HepG2 (cell line): ENCODE data around the gene VWA2. TPM values are rescaled to one million over a fixed set of nuclear protein-coding genes. Genes with fewer than 3 reads are reported as not detected.

Source experiments
- ATAC-seq: fragments of 200-7000 bp; cut with Tn5 transposase; 3 replicates; pipeline ENCODE4 v1.9.1; 2020; ENCODE audit warnings: mild to moderate bottlenecking, moderate library complexity
- BruUV-seq: library from RNA; stranded (reverse); fragments of 400-500 nt; replicated peaks from 2 replicates; lab custom pipeline; 2021; lab: Mats Ljungman, UMichigan
- CTCF ChIA-PET: fragments of 300-600 bp; formaldehyde crosslinking; extraction: SDS; loops from one replicate; lab custom pipeline; 2021; ENCODE audit warnings: low total read pairs, inconsistent platforms, low intra/inter-chr PET ratio; lab: Yijun Ruan, JAX
- POLR2A ChIA-PET: fragments of 350-600 bp; sonication (Branson Sonifier 250); formaldehyde crosslinking; loops from one replicate; lab custom pipeline; 2020; ENCODE audit warnings: antibody characterized with exemption, inconsistent platforms; lab: Yijun Ruan, JAX
- DNase-seq: peaks from one replicate; pipeline ENCODE4 v3.0.0-alpha.2; 2015; ENCODE audit warnings: low spot score
- FAIRE-seq: peaks from 3 replicates; lab custom pipeline; 2011; peaks lifted over from hg19 to GRCh38; lab: Jason Lieb, UNC
- H2AFZ ChIP-seq: one replicate; pipeline ENCODE4 v1.6.1; 2011; ENCODE audit warnings: low read length, inconsistent platforms
- H3K27ac ChIP-seq: fragments of 300-600 bp; 3 replicates; pipeline ENCODE4 v1.8.0; 2011; ENCODE audit warnings: mixed run types, mild to moderate bottlenecking, mixed read lengths, low read length, inconsistent platforms; ENCODE audit not compliant: insufficient read depth; ENCODE audit errors: extremely low read length
- H3K27me3 ChIP-seq, 2 experiments: fragments of 200-600 bp in 1 of 2; 2 replicates in 1 of 2; 3 replicates in 1 of 2; pipeline versions ENCODE4 v1.6.0 to v1.8.0; 2011; ENCODE audit warnings: low read length in 2 of 2, mild to moderate bottlenecking in 2 of 2, moderate library complexity in 2 of 2, inconsistent platforms in 1 of 2; ENCODE audit not compliant: insufficient read depth in 2 of 2, control insufficient read depth in 1 of 2
- H3K36me3 ChIP-seq, 2 experiments: fragments of 200-600 bp in 1 of 2; replicated peaks in 1 of 2; 2 replicates in 1 of 2; 3 replicates in 1 of 2; pipeline versions ENCODE4 v1.5.1 to v1.8.0; 2011; ENCODE audit warnings: low read length in 2 of 2, inconsistent platforms in 1 of 2; ENCODE audit not compliant: insufficient read depth in 2 of 2, control insufficient read depth in 1 of 2
- H3K4me1 ChIP-seq: 2 replicates; pipeline ENCODE4 v1.5.1; 2012; ENCODE audit warnings: low read length, inconsistent platforms; ENCODE audit not compliant: insufficient read depth
- H3K4me2 ChIP-seq: 2 replicates; pipeline ENCODE4 v1.6.0; 2011; ENCODE audit warnings: low read depth, low read length, inconsistent platforms
- H3K4me3 ChIP-seq, 3 experiments: fragments of 200-600 bp in 1 of 3; sonication (generic), shearing (Covaris generic) in 1 of 3; replicated peaks in 1 of 3; 2 replicates each; pipeline ENCODE4 v1.5.1; 2011 to 2016; ENCODE audit warnings: low read length in 3 of 3, inconsistent platforms in 2 of 3, low read depth in 2 of 3, mild to moderate bottlenecking in 2 of 3, control low read depth in 1 of 3, mixed read lengths in 1 of 3; ENCODE audit not compliant: insufficient read depth in 1 of 3
- H3K79me2 ChIP-seq: one replicate; pipeline ENCODE4 v1.6.1; 2011; ENCODE audit warnings: low read length, inconsistent platforms; ENCODE audit not compliant: insufficient read depth
- H3K9ac ChIP-seq: 2 replicates; pipeline ENCODE4 v1.6.0; 2011; ENCODE audit warnings: mild to moderate bottlenecking, low read depth, low read length, inconsistent platforms; ENCODE audit not compliant: insufficient read depth
- H3K9me3 ChIP-seq: 2 replicates; pipeline ENCODE4 v1.5.1; 2012; ENCODE audit warnings: mild to moderate bottlenecking, low read length
- H4K20me1 ChIP-seq: 2 replicates; pipeline ENCODE4 v1.6.0; 2011; ENCODE audit warnings: inconsistent platforms, mild to moderate bottlenecking, low read length, moderate library complexity; ENCODE audit not compliant: insufficient read depth
- DNMT1 ChIP-seq: sonication (generic); formaldehyde crosslinking; IDR thresholded peaks from 2 replicates; pipeline ENCODE4 v1.5.1; 2020; ENCODE audit warnings: mild to moderate bottlenecking, missing genetic modification reagents
- DZIP1 ChIP-seq: sonication (generic); formaldehyde crosslinking; IDR thresholded peaks from 2 replicates; pipeline ENCODE4 v1.5.0; 2020; ENCODE audit warnings: mild to moderate bottlenecking, missing genetic modification reagents
- HDAC6 ChIP-seq: fragments of 200-600 bp; sonication (generic); IDR thresholded peaks from 2 replicates; pipeline ENCODE4 v1.7.0; 2017; ENCODE audit warnings: mild to moderate bottlenecking, antibody characterized with exemption, low read length, low read depth
- KDM6A ChIP-seq: IDR thresholded peaks from 2 replicates; pipeline ENCODE4 v1.6.1; 2016; ENCODE audit warnings: low read depth
- NR2F6 ChIP-seq, 2 experiments: IDR thresholded peaks; 2 replicates each; pipeline ENCODE4 v1.6.1; 2016; ENCODE audit warnings: antibody characterized with exemption in 1 of 2, mild to moderate bottlenecking in 1 of 2
- NRL ChIP-seq: sonication (generic); formaldehyde crosslinking; IDR thresholded peaks from 2 replicates; pipeline ENCODE4 v1.5.0; 2020; ENCODE audit warnings: missing genetic modification reagents, mild to moderate bottlenecking, moderate library complexity, borderline replicate concordance
- RCOR2 ChIP-seq: IDR thresholded peaks from 2 replicates; pipeline ENCODE4 v1.6.1; 2016; ENCODE audit warnings: missing biosample characterization, missing genetic modification reagents
- STAG1 ChIP-seq: sonication (generic); formaldehyde crosslinking; IDR thresholded peaks from 2 replicates; pipeline ENCODE4 v1.4.0; 2020; ENCODE audit warnings: missing genetic modification reagents
- TP53 ChIP-seq: sonication (generic); formaldehyde crosslinking; conservative IDR thresholded peaks from 2 replicates; pipeline ENCODE4 v1.4.0; 2020; ENCODE audit warnings: missing genetic modification reagents
- ZBTB34 ChIP-seq: sonication (generic); formaldehyde crosslinking; IDR thresholded peaks from 2 replicates; pipeline ENCODE4 v1.8.0; 2022; ENCODE audit warnings: mild to moderate bottlenecking, missing genetic modification reagents
- ZFP1 ChIP-seq: IDR thresholded peaks from 2 replicates; pipeline ENCODE4 v1.6.1; 2016
- ZNF18 ChIP-seq: sonication (generic); formaldehyde crosslinking; IDR thresholded peaks from 2 replicates; pipeline ENCODE4 v1.8.0; 2022; ENCODE audit warnings: mild to moderate bottlenecking, missing genetic modification reagents; ENCODE audit not compliant: insufficient replicate concordance
- ZNF180 ChIP-seq: sonication (generic); formaldehyde crosslinking; IDR thresholded peaks from 2 replicates; pipeline ENCODE4 v1.4.0; 2020; ENCODE audit warnings: low read depth, missing genetic modification reagents, borderline replicate concordance
- ZNF33A ChIP-seq: sonication (generic); formaldehyde crosslinking; IDR thresholded peaks from 2 replicates; pipeline ENCODE4 v1.5.1; 2020; ENCODE audit warnings: missing genetic modification reagents, mild to moderate bottlenecking, moderate library complexity, borderline replicate concordance
- ZNF460 ChIP-seq: sonication (generic); formaldehyde crosslinking; IDR thresholded peaks from 2 replicates; pipeline ENCODE4 v1.5.1; 2020; ENCODE audit warnings: missing genetic modification reagents, mild to moderate bottlenecking, borderline replicate concordance
- ZNF576 ChIP-seq: sonication (generic); formaldehyde crosslinking; IDR thresholded peaks from 2 replicates; pipeline ENCODE4 v1.4.0; 2020; ENCODE audit warnings: mild to moderate bottlenecking, missing genetic modification reagents
- ZNF639 ChIP-seq: conservative IDR thresholded peaks from 2 replicates; pipeline ENCODE4 v1.6.1; 2018; ENCODE audit warnings: missing genetic modification reagents
- WGBS: methylation state at CpG from one replicate; pipeline ENCODE4 v1.1.6; 2017; ENCODE audit warnings: low lambda C conversion rate; 5-methylcytosine and 5-hydroxymethylcytosine counted together
- in situ Hi-C: cut with HindIII; loops from 2 replicates; pipeline ENCODE4 v1.10.0; 2017; ENCODE audit warnings: low pct_unique_long_range_greater_than_20kb; ENCODE audit not compliant: extremely low pct_ligation_motif_present
- intact Hi-C: fragments of 100-400 bp; cut with micrococcal nuclease; formaldehyde crosslinking; loops from one replicate; pipeline ENCODE4 v1.10.0; 2022; ENCODE audit not compliant: unreplicated experiment
- polyA plus RNA-seq, 8 experiments: library from polyadenylated mRNA; depleted of rRNA in 3 of 8; stranded (reverse) in 7 of 8; unstranded in 1 of 8; fragments of >200 nt; fragmentation: Illumina TruSeq in 4 of 8; extraction: Trizol in 4 of 8; gene quantifications; 2 replicates each; pipeline versions ENCODE4 v1.2.1 to v1.2.3, GENCODE V29; 2011 to 2016; ENCODE audit warnings: low read depth in 4 of 8, missing spikeins in 1 of 8, mixed read lengths in 1 of 8; ENCODE audit not compliant: insufficient read depth in 1 of 8
- total RNA-seq, 5 experiments: library from RNA; depleted of rRNA; stranded (reverse); fragments of >200 nt; fragmentation: Illumina TruSeq; extraction: Trizol; gene quantifications; 2 replicates each; pipeline ENCODE4 v1.2.3, GENCODE V29; 2016; ENCODE audit warnings: low read depth in 1 of 5

The VWA2 gene
- total and polyA plus RNA-seq, 2 of the 13 experiments (the other 11 are each of a cell fraction or from before 2014, with no cell fraction given) = not detected

GRCh38 chr10:114276066-114276465 is 37.0 kb downstream of the VWA2 start (continued):
- TF ChIP-seq KDM6A (CRISPR knock-in tag) = no peak

- in situ Hi-C loops = no loop called here
- TF ChIP-seq STAG1 (CRISPR knock-in tag) (no peak), ZBTB34 (CRISPR knock-in tag) (no peak), ZNF460 (no peak), ZFP1 (CRISPR knock-in tag) (no peak), ZNF18 (CRISPR knock-in tag) (no peak), ZNF180 (CRISPR knock-in tag) (no peak), HDAC6 (no peak), ZNF639 (CRISPR knock-in tag) (no peak), DNMT1 (CRISPR knock-in tag) (no peak), ZNF33A (no peak), RCOR2 (no peak), NRL (no peak), TP53 (CRISPR knock-in tag) (no peak), ZNF576 (CRISPR knock-in tag) (no peak), NR2F6 (IDR thresholded peaks at IDR 0.05) (no peak), NR2F6 (CRISPR knock-in tag; IDR thresholded peaks at IDR 0.05) (no peak), DZIP1 (CRISPR knock-in tag) (no peak)
Measured at GRCh38 chr10:114276671-114277070, 37.6 kb downstream of the VWA2 start.

More at GRCh38 chr10:114276671-114277070, 37.6 kb downstream of the VWA2 start:
- DNase-seq (no peak), ATAC-seq (no peak), FAIRE-seq (no peak)
- ChIA-PET CTCF (no interaction called here), POLR2A (no interaction called here)
- Histone ChIP-seq H3K9ac (no peak overlapping the region), H4K20me1 (no peaks in the 10 kb centered on the region), H3K4me1 (no peaks in the 10 kb centered on the region), H2AFZ (no peak overlapping the region), H3K9me3 (no peaks in the 10 kb centered on the region), H3K27ac (no peak overlapping the region), H3K4me2 (no peak overlapping the region), H3K27me3 (peaks cover 4 to 27% of the 10 kb centered on the region in 2 experiments; a peak in 3 of 5 replicates), H3K4me3 (no peak overlapping the region), H3K36me3 (no peaks in the 10 kb centered on the region), H3K79me2 (no peaks in the 10 kb centered on the region)
- BruUV-seq = no TSS peak
- intact Hi-C loops = no loop called here
- 10% methylated on average over 6 of the region's 6 CpGs for WGBS
